NCI-H2171 treated with DMSO at 0.1 percent for 48 hours (cell line): ENCODE data around the gene C10orf71.
A peak's percentile ranks its signal among the peaks of the same experiment; 100 is the strongest.

Experiments used
- DNase-seq: peaks from one replicate; lab custom pipeline; 2025; lab: John Stamatoyannopoulos, UW

The C10orf71 gene

GRCh38 chr10:49298983-49299815 is at the start of gene C10orf71:
Gene C10orf71 (plus strand): TSS chr10:49299170. CDS start chr10:49322546, 23,376 bp downstream.
- DNase-seq = peak; percentile 8

GRCh38 chr10:49252313-49253034 is 46.5 kb upstream of the C10orf71 start:
- DNase-seq = no peak

GRCh38 chr10:49253340-49253906 is 45.5 kb upstream of the C10orf71 start:
- DNase-seq = no peak

GRCh38 chr10:49254150-49254549 is 44.8 kb upstream of the C10orf71 start:
- no peak for DNase-seq

- DNase-seq = no peak
These were observed 44.2 kb upstream of the C10orf71 start for GRCh38 chr10:49254556-49255318.

GRCh38 chr10:49255883-49256282 is 43.1 kb upstream of the C10orf71 start:
- DNase-seq = no peak

- DNase-seq = no peak
These were observed 41.8 kb upstream of the C10orf71 start for GRCh38 chr10:49257154-49257553.

GRCh38 chr10:49257626-49258349 is 41.2 kb upstream of the C10orf71 start:
- DNase-seq = no peak

GRCh38 chr10:49258350-49258683 is 40.7 kb upstream of the C10orf71 start:
- DNase-seq = no peak

GRCh38 chr10:49260644-49261296 is 38.2 kb upstream of the C10orf71 start:
- no peak for DNase-seq

GRCh38 chr10:49263591-49263990 is 35.4 kb upstream of the C10orf71 start:
- DNase-seq = no peak

- DNase-seq = no peak
These were observed 34.7 kb upstream of the C10orf71 start for GRCh38 chr10:49264177-49264677.

GRCh38 chr10:49265885-49266284 is 33.1 kb upstream of the C10orf71 start:
- no peak for DNase-seq

GRCh38 chr10:49268185-49268584 is 30.8 kb upstream of the C10orf71 start:
- DNase-seq = no peak

- DNase-seq = no peak
These were observed 29.4 kb upstream of the C10orf71 start for GRCh38 chr10:49269523-49269922.

- DNase-seq = no peak
These were observed 28.4 kb upstream of the C10orf71 start for GRCh38 chr10:49270565-49270964.

GRCh38 chr10:49271346-49271745 is 27.6 kb upstream of the C10orf71 start:
- DNase-seq = no peak

GRCh38 chr10:49272251-49273081 is 26.5 kb upstream of the C10orf71 start:
- DNase-seq = no peak

GRCh38 chr10:49273082-49273465 is 25.9 kb upstream of the C10orf71 start:
- DNase-seq = no peak

GRCh38 chr10:49273626-49274025 is 25.3 kb upstream of the C10orf71 start:
- no peak for DNase-seq
